GM13977 (cell line): ENCODE measurements around the gene RASGRP1.
"Not testable (repeated sequence)": the region's sequence is repeated elsewhere in the genome, so short reads cannot be mapped to it uniquely, and the experiment has no call there.

Experiments used
- DNase-seq: peaks from one replicate; pipeline ENCODE4 v3.0.0; 2012; ENCODE audit warnings: low spot score
- CTCF ChIP-seq: IDR thresholded peaks from 2 replicates; pipeline ENCODE4 v1.5.1; 2012; ENCODE audit warnings: mild to moderate bottlenecking, control low read depth; ENCODE audit not compliant: insufficient read depth; ENCODE audit errors: extremely low read depth, missing control alignments
- in situ Hi-C: fragments of 300-500 bp; cut with MboI; formaldehyde crosslinking; loops from one replicate; pipeline ENCODE4 v1.12.0; 2022; ENCODE audit warnings: low sequenced_read_pairs, low pct_unique_long_range_greater_than_20kb, mixed read lengths, inconsistent platforms; ENCODE audit not compliant: unreplicated experiment

RASGRP1 gene

GRCh38 chr15:38597219-38597800, 32.7 kb upstream of the RASGRP1 start:
- no peak for DNase-seq
- in situ Hi-C loops, result no loop called here
- TF ChIP-seq CTCF, result no peak

GRCh38 chr15:38593524-38593923, 28.9 kb upstream of the RASGRP1 start:
- DNase-seq, result no peak
- TF ChIP-seq CTCF, result no peak
- in situ Hi-C loops, result no loop called here

- no peak for DNase-seq
- in situ Hi-C loops, result no loop called here
- no peak for TF ChIP-seq CTCF
Observed at GRCh38 chr15:38589502-38589901, 24.9 kb upstream of the RASGRP1 start.

- in situ Hi-C loops, result no loop called here
- no peak for DNase-seq
- no peak for TF ChIP-seq CTCF
Observed at GRCh38 chr15:38588672-38589071, 24.1 kb upstream of the RASGRP1 start.

- in situ Hi-C loops, result no loop called here
- DNase-seq, result no peak
- no peak for TF ChIP-seq CTCF
Observed at GRCh38 chr15:38587214-38587613, 22.6 kb upstream of the RASGRP1 start.

GRCh38 chr15:38586005-38586404, 21.4 kb upstream of the RASGRP1 start:
- in situ Hi-C loops, result not testable (repeated sequence)

GRCh38 chr15:38578626-38579025, 14.0 kb upstream of the RASGRP1 start:
- DNase-seq, result no peak
- TF ChIP-seq CTCF, result no peak
- in situ Hi-C loops, result no loop called here

More at GRCh38 chr15:38586005-38586404, 21.4 kb upstream of the RASGRP1 start:
- DNase-seq, result not testable (repeated sequence)
